ENCODE results near the gene RHCE.
"Not testable (repeated sequence)": the region's sequence is repeated elsewhere in the genome, so short reads cannot be mapped to it uniquely, and the experiment has no call there.

Gene RHCE

DNA sequence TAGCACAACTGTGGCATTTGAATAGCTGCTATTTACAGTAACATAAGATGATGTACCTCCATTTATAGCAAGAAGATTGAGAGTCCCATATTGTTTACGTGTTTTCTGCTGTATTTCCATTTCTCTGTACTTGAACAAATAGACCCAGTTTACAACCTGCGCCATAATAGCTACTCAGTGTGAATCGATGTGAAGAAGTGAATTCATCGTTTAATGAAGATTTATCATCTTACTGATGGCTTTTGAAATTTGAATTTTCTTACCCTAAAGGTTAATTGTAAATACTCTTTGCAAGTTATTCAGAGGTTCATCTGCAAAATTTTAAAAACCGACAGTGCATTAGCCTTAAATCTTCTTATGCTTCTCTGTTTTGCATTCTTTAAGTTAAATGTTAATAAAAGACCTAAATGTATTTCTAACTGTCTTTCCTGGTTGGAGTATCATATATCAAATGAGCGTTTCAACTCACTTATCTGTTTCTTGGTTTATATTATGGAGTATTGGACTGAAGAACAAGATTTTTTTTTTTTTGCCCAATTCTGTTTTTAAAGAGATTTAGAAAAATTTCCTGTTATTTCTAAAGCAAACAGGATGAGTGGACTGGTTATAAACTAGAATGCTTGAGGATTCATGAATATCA, 12.2 kb upstream of the RHCE start:
- DNase-seq: no peak

DNA sequence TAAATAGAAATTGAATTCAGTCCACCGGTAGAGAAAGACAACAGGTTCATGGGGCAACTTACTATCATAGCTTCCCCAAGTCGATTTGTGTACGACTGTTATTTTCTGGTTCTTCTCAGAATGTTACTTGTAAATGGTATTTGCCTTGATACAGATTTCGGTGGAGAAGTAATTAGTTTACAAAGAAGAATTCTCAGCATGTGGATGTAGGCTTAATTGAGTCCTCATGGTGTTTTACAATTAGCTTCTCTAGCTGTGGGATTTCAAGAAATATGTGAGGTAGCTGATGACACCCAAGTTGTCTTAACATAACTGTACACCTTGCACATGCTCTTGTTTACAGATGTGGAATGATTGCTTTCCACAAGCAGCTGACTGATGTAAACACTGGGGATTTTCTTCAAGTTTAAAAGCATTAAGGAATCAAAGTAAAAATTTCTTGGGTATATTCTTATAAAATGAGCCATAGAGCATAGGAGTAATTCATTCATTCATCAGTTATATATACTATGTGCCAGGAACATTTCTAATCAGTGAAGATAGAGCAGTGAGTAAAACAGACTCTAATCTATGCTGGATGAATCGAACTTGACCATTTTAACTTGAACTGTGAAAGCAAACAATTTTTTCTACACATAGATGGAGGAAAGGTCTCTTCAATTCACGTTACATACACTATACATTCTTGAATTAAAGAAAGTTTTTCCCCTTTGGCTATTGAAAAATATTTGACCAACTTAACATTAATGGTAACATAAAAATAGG, 11.5 kb upstream of the RHCE start:
- no peak for DNase-seq

DNA sequence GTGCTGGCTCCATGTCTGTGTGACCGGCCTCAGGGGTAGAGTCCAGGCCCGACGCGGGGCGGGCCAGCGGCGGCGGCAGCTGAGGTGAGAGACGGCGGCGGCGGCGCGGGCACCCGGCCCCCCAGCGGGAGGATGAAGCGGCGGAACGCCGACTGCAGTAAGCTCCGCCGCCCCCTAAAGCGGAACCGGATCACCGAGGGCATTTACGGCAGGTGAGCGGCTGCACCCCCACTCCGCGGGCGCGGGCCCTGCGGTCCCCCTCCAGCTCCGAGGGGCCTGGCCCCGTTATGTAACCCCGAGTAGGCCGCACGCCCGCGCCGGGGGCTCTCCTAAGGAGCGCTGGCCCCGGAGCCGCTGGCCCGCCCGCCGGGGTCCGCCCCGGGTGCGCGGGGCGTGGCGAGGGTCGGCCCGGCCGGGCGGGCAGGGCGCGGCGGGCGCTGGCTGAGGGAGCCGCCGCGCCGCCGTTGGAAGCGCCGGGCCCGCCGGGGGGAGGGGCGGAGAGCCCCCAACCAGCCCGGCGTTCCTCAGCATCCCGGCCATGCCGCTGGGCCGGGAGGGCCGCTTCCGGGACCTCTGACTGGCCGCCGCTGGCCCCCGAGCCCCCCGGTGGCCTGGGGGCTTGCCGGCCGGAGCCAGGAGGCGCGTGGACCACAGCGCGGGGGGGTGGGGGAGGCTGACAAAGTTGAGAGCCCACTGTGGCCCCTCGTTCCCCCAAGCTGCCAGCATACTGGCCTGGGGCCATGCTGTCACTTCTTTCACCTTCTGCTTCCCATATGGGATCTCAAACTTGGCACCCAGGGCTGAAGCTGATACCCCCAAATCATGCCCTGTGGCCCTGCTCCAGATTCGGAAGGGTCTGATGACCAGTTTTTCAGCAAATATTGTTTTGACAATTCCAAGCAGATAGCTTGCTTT, 10.6 kb upstream of the RHCE start:
- DNase-seq: no peak

DNA sequence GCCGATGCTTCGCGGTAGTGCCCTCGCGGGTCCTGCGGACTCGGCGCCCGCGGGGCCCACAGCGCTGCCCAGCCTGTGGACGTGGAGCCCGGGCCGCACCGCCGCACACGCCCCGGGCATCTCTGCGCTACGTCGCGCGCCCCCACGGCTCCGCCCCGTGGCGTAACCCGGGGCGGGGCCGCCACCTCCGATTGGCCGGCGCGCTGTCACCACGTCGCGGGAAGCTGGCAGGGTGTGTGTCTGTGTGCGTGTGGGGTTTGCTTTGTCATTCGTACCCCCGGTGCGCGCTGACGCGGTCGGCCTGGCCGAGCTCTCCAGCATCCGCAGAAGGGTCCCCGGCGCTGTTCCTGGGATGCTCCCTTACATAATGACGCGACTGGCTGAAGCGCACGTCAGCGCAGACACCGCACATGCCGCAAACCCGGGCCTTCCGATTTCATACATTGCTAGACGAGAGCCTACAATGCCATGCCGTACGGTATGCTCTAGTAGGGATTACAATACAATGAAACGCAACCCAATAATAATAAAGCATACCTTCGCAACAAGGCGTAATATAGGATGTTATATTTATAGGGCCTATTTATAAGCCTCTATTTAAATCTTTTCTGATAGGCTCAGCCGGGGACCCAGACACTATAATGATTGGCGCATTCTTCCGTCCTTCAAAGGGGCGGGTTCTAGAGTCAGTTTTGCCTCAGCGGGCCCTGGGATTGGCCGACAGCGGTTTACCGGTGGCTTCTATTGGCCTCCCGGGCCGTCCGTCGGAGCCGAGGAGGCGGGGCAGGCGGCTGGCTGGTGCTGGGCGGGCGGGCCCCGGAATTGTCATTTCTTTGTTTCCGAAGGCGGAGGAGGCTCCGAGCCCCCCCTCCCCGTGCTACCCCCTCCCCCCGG, 9.7 kb upstream of the RHCE start, which contains the start of gene MACO1:
Gene MACO1, plus strand, starts transcription at position 825 of the 894 bp plus-strand sequence. CDS start 202 bp downstream, outside the sequence.
- DNase-seq: peak; percentile 97

DNA sequence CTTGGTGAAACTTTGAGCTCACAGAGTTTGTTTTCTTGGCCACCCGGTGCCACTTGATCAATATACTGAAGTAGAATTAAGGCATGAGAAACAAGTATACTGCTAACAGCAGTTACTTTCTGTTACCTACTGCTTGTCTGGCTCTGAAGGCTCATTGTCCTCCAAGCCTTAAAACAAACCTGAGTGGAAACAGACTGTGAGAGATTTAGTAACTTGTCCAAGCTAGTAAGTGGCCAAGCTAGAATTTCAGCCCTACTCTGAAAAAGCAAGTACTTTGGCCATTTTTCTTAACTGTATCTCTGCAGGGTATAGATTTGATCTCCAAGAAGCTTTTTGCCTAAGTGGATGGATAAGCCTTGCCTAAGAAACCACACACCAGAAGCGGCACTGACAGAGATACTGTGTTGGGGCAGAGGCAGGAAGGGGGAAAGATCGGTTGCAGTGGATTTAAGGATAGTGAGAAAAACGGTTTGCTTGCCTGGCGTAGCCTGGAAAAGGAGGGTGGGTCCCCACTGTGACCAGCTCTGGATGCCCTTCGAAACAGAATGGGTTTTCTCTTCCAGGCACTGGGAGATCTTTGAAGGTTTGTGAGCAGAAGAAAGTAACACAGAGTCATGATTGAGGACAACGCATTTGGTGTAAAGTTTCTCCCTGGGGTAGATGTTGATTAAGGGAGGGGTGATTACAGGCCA, 8.0 kb upstream of the RHCE start:
- DNase-seq: no peak

DNA sequence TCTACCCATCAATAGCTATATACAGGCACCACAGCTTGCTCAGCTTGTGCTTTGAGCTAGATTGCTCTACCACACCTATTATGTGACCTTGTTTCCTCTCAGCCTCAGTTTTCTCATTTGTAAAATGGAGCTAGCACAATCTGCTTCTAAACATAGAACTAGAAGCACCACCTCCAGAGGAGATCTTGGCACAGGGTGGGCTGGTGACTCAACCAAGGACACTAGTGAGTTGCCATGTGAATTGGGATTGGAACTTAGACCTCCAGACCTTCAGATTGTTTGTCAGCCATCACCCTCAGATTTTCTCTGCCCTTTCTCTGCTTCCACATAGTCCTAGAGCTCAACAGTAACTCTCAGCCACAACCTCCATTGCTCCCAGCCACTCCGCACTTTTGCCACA, 7.1 kb upstream of the RHCE start:
- no peak for DNase-seq

DNA sequence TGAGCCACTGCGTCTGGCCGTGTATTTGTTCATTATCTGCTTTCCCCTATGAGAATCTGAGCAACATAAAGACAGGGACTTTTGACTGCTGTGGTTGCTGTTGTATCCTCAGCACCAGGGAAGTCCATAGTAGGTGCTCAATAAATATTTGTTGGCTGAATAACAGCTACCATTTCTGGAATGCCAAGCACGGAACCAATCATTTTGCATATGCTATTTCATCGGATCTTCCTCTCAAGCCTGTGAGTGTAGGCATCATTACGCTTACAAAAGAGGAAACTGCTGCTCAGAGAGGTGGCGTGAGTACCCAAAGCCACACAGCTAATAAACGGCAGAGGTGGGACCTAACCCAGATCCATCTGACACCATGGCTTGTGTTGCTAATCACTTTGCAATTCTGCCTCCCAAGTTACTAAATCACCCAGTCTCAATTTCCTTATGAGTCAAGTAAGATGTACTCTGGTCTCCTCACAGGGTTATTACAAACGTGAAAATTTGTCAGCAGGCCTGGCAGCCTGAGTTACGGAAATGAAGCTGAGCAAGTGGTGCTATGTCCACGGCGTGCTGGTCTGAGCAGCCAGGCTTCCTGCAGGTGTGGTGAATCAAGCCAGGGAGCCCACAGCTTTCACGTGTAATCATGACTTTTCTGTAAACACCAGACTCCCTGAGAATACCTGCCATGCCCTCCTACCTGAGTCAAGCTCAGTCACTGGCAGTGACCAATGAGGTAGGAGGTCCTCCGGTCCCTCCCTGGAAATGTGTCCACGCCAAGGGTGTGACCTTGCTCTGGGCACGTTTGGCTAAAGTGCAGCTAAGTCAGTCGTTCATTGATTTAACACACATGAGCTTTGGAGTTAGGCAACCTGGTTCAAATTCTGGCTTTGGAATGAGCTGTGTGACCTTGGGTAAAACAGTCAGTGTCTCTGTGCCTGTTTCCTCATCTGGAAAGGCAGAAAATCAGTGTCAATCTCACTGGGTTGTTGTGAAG, 4.8 kb upstream of the RHCE start:
- DNase-seq: no peak

DNA sequence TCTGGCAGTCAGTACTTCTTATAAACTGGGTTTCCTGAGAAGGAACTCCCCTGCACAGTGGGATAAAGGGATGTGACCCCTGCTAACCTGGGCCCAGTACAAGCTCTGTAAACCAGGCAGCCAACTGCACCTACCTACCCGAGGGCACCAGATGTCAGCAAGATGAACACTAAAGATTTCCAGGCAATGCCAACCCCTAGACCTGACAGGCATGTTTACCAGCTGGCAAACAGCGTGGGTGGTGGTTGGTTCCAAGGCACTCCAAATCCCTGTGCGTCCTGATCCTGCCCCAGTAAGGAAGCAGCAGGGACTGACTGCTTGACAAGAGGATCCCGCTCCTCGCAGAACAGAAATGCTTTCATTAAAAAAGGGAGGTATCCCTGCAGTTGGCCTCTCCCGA, 2.6 kb upstream of the RHCE start:
- DNase-seq: not testable (repeated sequence)

DNA sequence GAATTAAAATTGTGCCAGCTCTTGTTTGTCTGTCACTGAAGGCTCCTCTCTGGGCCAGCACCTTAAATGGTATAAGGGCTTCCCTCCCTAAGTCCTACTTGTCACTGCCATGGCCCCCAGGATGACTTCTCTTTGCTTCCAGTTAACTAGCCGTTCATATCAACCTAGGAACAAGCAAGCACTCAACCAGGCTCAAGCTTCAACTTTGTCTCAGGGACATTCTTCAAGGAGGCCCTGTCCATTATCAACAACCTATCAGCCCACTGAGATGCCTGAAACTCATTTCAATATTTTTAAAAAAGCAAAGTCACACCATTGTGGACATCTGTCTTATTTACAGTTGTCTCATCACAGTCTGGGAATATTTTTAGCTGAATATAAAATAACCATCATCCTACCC, 1.3 kb downstream of the RHCE start:
- DNase-seq: not testable (repeated sequence)

DNA sequence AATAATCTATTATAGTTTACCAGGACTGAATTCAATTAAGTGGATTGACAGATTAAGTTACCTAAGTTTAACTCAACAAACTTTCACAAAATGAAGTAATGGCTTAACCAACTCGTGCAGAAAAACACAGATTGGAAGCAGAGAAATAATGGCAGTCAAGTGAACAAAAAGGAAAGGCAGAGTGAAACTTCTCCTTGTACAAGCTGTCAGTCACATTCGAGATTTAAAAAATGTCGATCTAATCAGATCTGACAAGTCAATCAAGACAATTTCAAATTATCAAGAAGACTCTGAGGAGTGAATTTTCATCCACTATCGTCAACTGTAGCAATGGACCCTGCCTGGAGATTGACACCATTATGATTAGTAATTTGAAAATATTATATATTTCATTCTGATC, 3.3 kb downstream of the RHCE start:
- not testable (repeated sequence) for DNase-seq

DNA sequence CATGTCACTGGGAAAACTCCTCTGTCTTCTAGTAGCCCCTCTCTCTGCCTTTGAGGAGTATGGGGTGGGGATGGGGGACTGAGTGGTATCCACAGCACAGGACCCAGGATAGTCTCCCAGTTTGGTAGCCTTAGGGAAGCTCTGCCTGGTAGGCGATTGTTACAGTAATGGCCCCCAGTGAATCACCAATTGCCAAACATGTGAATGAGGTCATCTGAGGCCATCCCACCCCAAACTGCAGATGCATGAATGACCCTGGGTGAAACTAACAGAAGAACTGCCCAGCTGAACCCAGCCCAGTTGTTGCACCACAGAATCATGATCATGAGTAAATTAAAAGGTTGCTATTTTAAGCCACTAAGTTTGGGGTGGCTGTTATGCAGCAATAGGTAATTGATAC, 6.0 kb downstream of the RHCE start:
- not testable (repeated sequence) for DNase-seq

DNA sequence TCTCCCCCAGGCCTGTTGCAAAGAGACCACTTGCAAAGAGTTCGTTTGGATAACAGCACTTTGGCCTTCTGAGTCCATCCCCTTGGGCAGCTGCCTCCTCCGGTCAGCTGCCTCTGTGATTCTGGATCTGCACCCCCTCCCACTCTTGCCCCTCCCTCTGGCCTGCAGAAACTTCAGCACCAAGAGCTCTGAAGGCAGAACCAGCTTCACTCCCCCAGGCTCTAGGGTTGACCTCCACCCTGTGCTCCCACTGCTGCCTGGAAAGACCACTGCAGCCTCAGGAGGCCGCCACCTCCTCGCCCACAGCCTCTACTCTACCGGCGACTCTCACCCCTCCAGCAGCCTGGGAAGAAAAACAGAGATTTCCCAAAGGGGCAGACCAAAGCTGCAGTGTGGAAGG, 6.5 kb downstream of the RHCE start:
- DNase-seq: not testable (repeated sequence)

DNA sequence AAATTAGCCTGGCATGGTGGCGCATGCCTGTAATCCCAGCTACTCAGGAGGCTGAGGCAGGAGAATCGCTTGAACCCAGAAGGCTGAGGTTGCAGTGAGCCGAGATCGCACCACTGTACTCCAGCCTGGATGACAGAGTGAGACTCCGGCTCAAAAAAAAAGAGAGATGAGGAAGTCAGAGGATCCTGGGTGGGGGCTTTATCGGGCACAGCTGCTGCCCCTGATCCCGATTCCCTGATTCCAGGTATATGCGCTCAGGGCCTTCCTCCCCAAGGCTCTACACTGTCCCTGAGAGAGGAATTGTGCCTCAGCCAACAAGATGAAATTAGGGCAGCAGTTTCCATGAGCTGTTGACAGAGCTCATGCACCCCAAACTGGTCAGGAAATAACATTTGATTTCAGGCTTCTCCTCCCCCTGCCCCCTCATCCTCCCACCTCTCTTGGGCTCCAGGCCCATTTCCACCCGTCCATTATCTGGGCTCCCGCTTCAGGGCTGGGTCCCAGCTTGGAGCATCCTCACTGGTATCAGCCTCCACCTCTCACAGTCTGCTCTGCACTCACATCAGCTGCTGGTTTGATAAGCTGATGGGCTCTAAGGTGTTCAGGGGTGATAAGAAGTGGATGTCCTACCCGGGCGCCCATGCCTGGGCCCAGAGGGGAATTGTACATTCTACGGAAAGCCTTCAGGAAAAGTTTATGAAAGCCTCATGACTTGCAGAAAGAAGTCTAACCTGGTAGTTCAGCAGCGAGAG, 7.6 kb downstream of the RHCE start:
- DNase-seq: not testable (repeated sequence)

DNA sequence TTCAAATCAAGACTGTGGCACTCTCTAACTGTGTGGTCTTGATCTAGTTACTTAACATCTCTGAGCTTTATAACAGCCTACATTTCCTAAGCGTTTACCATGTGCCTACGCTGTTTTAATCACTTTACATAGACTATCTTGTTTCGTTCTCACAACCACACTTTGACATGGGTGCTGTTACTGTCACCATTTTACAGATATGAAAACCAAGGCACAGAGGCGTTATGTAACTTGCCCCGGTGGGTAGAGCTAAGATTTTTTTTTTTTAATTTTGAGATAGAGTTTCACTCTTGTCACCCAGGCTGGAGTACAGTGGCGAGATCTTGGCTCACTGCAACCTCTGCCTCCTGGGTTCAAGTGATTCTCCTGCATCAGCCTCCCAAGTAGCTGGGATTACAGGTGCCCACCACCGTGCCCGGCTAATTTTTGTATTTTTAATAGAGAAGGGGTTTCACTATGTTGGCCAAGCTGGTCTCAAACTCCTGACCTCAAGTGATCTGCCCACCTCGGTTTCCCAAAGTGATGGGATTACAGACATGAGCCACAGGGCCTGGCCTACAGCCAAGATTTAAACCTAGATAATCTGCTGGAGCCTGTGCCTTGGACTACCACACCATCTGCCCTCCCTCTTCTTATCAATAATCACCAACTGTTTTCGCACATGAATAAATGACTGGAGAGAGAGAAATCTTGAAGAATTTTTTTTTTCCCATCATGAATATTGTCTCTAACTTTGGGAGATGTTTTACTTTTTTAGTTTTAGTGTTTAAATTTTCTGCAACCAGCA, 10.8 kb downstream of the RHCE start:
- not testable (repeated sequence) for DNase-seq

DNA sequence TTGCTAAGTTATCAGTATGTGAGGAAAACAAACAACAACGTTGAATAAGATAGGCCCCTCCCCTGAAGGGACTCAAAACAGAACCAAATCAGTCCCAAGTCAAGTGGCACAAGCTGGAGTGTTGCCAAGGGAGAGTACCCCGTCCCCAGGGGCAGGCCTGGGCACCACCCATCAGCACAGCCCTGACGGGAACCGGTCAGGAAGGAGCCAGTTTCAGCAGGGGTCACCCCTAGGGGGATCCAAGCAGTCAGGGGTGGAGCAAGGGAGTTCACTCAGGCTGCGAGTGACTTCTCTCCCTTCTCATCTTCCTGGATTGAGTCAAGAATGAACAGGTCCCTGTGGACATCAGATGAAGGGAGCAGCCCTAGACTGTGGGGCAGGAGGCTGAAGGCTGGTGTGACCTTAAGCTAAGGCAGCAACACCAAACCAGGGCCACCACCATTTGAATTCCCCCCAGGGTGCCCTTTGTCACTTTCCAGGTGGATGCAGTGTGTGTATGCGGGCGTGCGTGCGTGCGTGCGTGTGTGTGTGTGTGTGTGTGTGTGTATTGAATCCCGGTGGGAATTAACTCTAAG, 14.8 kb downstream of the RHCE start:
- DNase-seq: not testable (repeated sequence)

DNA sequence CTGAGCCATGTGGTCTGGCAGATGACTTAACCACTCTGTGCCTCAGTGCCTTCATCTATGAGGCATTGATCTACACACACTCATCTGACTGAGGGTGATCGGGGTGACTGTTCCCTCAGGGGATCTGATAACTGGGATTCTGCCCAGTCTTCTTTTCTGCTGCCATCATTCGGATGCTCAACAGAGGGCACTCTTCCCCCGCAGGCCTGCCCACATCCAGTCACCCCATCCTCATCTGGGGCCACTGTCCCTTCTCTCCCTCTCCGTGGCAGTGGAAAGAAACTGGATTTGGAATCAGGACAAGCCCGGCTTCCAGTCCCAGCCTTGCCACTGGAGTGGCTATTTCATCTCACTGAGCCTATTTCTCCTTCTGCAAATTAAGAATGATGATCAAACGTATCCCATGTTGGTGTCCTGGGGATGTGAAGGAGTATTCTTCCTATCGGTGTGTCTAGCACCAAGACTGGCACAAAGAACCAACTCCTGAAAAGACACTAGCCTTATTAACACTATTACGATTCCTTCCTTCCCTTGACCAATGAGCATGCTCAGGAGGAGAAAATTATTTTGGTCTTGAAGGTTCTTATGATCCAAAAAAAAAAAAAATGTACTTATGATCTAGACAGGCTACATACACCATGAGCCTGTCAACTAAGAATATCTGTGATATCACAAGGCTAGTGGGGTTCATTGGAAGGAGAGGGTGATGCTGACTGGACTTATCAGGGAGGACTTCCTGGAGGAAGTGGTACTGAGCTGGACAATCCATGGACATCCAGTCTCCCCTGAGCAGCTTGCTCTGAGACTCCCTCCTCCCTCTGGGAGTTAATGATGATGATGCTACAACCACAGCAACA, 17.4 kb downstream of the RHCE start:
- DNase-seq: not testable (repeated sequence)

DNA sequence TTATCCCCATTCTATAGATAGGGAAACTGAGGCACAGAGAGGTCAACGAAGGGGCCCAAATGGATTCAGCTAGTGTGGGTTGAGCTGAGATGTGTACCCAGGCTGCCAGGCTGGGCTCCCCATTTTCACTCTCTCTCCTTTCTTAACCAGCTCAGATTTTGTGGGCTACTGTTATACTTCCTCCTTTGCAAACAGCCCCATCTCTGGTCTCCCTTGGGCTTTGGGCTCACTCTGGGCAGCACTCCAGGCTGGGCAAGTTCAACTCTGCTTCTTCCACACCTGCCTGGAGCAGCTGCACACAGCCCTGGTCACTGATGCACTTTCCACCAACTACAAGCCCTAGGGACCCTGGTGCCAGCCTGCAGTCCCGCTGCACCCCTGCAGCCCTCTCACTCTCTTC, 22.5 kb downstream of the RHCE start:
- DNase-seq: not testable (repeated sequence)
